GM12864 (cell line): ENCODE results near the gene CCL17.
"Not testable (repeated sequence)": the region's sequence is repeated elsewhere in the genome, so short reads cannot be mapped to it uniquely, and the experiment has no call there.

Experiments
- DNase-seq: peaks from one replicate; pipeline ENCODE4 v3.0.0-alpha.2; 2011; ENCODE audit warnings: low read depth
- H3K4me3 ChIP-seq: 2 replicates; pipeline ENCODE4 v1.5.1; 2011; ENCODE audit warnings: mild to moderate bottlenecking, low read depth, low read length, control low read depth
- TF ChIP-seq, protein P1 (sequence below): IDR thresholded peaks from 2 replicates; pipeline ENCODE4 v1.5.1; 2011; ENCODE audit warnings: low read depth, mild to moderate bottlenecking, moderate library complexity, low read length, control low read depth, inconsistent platforms; ENCODE audit errors: missing control alignments

The CCL17 gene

DNA sequence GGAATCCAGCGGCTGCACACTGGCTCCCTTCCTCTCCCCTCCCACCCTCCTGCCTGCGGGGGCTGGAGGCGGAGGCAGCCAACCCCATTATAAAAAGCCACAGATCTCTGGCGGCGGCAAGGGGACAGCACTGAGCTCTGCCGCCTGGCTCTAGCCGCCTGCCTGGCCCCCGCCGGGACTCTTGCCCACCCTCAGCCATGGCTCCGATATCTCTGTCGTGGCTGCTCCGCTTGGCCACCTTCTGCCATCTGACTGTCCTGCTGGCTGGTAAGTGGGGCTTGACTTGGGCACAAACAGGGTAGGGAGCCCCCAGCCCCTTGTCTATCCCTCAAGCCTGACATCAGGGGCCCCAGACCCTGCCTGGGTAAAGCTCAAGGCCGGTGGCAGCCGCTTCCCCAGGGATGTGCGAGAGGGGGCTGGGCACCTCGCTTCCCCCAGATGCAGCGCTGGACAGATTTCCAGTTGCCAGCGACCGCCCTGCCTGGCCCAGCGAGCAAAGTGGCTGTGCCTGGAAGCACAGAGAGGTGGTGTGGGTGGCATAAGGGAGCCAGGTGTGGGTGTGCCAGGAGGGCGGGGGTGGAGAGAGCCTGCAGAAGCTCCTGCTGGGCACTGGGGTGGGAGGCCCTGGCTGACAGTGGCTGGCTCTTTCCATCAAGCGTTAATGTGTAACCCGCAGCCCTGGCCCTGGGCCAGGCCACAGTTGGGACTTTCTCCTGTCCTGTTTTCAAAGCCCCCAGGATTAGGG is 32.0 kb upstream of the CCL17 start, which contains the start of gene CX3CL1:
TSS of gene CX3CL1 (plus strand) at position 119 of the 745 bp plus-strand sequence. CDS start at position 198, 79 bp downstream.
- TF ChIP-seq, protein P1, sequence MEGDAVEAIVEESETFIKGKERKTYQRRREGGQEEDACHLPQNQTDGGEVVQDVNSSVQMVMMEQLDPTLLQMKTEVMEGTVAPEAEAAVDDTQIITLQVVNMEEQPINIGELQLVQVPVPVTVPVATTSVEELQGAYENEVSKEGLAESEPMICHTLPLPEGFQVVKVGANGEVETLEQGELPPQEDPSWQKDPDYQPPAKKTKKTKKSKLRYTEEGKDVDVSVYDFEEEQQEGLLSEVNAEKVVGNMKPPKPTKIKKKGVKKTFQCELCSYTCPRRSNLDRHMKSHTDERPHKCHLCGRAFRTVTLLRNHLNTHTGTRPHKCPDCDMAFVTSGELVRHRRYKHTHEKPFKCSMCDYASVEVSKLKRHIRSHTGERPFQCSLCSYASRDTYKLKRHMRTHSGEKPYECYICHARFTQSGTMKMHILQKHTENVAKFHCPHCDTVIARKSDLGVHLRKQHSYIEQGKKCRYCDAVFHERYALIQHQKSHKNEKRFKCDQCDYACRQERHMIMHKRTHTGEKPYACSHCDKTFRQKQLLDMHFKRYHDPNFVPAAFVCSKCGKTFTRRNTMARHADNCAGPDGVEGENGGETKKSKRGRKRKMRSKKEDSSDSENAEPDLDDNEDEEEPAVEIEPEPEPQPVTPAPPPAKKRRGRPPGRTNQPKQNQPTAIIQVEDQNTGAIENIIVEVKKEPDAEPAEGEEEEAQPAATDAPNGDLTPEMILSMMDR, result no peak
- no peak within 1 kb of the TSS for H3K4me3 ChIP-seq
- no peak for DNase-seq

- no peak for DNase-seq
- H3K4me3 ChIP-seq, result no peak overlapping the region
- TF ChIP-seq, protein P1, result no peak
Measured at GRCh38 chr16:57373117-57373947, 31.2 kb upstream of the CCL17 start.

DNA sequence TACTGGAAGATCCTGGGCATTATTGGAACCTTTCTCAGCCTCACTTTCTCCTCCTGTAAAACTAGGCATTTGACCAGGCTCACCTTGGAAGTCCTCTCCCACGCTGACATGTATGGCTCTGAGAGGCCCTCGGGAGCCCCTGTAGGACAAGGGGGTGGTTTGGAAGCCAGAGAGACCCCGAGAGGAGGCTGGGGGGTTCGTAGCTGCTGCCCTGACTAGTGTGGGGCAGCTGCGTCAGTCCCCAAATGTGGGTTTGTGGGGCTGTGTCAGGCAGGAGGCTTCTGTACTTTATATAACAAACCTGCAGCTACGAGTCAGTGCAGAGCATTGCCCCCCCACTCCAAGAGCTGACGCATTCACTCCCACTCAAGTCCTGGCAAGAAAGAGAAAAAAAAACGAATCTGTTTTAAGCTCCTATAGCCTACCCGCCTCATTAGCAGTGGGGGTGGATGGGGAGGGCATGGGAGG is 30.5 kb upstream of the CCL17 start:
- H3K4me3 ChIP-seq, result no peak overlapping the region
- DNase-seq, result no peak
- TF ChIP-seq, protein P1, result no peak

GRCh38 chr16:57374925-57375465 is 29.6 kb upstream of the CCL17 start:
- not testable (repeated sequence) for DNase-seq

DNA sequence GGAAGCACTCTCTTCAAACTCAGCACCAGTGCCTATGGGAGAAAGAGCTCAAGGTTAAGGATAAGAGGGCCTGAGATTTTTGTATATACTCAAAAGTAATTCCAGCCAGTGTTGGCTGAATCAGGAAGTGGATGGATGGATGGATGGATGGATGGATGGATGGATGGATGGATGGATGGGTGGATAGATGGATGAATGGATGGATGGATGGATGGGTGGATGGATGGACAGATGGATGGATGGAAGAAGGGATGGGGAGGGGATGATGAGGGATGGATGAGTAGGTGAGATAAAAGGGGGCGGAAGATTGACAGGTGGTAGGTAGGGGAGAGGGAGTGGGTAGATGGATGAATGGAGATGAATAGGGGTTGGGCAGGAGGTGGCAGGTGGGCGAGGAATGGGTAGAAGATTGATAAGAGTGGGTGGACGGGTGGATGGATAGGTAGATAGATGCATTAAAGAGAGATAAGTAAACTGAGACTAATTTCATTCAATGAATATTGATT is 28.2 kb upstream of the CCL17 start:
- TF ChIP-seq, protein P1, result no peak
- H3K4me3 ChIP-seq, result no peak overlapping the region
- no peak for DNase-seq

More at GRCh38 chr16:57374925-57375465, 29.6 kb upstream of the CCL17 start:
- H3K4me3 ChIP-seq, result not testable (repeated sequence)

DNA sequence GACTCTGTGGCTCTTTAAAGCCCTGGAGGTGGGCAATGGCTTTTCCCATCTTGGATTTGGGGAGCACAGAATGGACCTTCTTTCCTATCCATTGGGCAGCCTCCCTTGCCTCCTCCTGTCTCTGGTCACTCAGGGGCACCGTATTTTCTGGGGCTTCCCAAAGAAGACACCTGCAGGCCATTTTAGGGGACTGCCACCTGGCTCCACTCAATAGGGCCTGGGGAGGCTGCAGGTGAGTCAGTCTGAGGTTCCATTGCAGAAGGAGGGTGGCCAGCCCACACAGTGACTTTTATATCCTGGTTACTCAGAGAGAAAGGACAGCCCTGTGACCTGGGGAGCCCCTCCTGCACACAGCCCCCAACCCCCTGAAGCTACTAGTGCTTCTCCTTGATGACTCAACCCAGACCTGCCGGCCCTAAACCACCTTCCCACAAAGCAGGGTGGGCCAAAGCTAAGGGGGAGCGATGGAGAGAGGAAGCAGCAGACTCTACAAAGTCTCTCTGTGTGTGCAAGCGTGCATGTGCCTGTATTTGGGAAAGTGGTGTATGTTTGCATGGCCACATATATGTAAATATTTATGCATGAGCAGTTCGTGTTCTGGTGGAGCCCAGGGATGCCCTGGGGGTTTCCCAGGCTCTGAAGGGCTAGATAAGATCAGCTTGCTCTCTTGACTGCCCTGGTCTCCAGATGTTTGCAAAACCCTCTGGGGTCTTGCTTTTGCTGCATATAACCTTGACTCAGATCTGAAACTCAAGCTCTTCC is 27.3 kb upstream of the CCL17 start:
- DNase-seq, result peak; percentile 81
- H3K4me3 ChIP-seq, result no peak overlapping the region
- TF ChIP-seq, protein P1, result peak; percentile 27
